ENCODE data around the gene FAM72B.
"Not testable (repeated sequence)": the region's sequence is repeated elsewhere in the genome, so short reads cannot be mapped to it uniquely, and the experiment has no call there.

The FAM72B gene

DNA sequence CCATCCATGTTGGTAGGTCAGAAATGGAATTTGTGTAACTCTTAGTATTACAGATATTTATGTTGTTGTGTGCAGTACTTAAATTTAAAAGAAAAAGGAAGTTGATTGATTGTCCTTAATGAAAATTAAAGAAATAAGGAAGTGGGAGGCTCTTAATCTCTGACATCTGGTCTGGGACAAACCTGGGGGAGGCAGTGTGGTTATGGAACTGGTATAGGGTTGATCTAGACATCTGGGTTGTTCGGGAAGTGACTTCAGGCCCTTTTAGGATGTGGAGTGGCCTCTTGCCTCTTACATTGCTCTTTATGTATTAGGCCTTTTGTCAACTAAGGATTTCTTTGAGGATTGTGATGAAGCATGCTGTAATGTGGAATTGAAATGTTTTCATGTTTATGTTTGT lies 16.1 kb upstream of the FAM72B start:
- DNase-seq (ENCODE audit: low read depth in 2 of 2), result not testable (repeated sequence)

GRCh38 chr1:121199763-121200162 lies 15.6 kb upstream of the FAM72B start:
- DNase-seq (ENCODE audit: low read depth in 2 of 2), result not testable (repeated sequence)

DNA sequence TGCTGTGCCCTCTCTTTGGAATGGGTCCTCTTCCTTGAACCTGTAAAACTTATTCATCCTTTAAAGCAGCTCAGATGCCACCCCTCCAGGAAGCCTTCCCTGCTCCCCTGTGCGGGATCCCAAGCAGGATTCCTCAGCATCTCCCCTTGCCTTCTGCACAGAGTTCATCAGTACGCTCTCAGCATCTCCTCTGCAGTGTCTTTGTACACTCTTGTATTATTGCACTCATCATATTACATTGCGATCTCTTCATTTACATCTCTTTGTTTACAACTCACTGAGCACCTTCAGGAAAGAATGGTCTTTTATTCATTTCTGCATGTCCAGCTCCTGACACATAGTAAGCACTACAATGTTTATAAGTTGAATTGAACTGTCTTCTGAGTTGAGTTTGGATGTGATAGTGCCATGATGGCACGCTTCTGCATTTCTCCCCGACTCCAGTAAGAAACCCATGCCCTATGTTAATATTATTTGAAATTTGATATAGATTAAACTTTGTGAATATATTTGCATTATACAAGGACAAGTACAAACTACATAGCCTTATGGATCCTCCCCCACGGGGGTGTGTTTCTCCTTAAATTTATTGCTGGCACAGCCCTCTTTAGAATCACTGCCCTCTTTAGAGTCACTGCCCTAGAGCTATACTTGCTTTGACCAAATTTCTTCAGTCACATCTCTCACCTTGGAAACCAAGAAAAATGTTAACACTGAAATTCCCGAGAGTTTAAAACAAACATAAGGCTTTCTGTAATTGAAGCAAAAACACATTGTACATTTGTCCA lies 13.1 kb upstream of the FAM72B start:
- DNase-seq (ENCODE audit: low read depth in 2 of 2), result not testable (repeated sequence)

GRCh38 chr1:121192512-121192911 lies 8.4 kb upstream of the FAM72B start:
- DNase-seq (ENCODE audit: low read depth in 2 of 2), result not testable (repeated sequence)

DNA sequence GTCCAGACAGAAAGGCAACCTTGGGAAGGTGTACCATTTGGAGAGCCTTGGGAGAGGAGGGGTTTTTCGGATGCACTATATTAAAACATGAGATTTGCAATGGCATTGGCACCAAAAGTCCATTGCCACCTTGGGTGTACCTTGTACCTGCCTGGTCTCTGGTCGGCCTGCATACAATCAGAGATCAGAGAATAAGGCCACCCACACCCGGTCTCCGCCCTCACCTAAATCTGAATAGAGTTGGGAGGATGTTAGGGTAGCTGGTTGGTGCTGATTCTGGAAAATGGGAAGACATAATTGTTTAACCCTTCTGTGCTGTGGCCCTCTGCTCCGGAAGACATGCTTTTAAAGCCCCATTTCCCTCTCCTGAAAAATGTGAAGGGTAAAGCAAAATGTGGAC lies 3.8 kb upstream of the FAM72B start:
- not testable (repeated sequence) for DNase-seq (ENCODE audit: low read depth in 2 of 2)

DNA sequence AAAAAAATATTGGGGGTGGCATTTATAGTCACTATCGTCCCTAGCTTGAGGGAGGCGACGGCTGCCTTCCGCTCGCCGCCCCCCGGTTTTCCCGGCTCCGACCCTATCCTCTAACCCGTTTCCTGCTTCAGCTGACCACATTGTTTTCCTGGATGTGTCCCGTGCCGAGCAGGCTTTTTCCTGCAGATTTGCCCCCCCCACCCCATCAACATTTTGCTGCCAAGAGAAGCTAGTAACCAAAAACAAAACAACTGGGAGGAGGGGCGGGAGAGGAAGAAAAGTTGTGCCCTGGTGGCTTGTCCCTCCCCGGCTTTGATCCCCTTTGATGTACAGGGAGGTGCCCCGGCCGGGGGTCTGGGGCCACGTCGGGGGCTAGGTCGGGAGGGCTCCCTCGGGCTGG lies 2.1 kb upstream of the FAM72B start:
- DNase-seq (ENCODE audit: low read depth in 2 of 2), result not testable (repeated sequence)

DNA sequence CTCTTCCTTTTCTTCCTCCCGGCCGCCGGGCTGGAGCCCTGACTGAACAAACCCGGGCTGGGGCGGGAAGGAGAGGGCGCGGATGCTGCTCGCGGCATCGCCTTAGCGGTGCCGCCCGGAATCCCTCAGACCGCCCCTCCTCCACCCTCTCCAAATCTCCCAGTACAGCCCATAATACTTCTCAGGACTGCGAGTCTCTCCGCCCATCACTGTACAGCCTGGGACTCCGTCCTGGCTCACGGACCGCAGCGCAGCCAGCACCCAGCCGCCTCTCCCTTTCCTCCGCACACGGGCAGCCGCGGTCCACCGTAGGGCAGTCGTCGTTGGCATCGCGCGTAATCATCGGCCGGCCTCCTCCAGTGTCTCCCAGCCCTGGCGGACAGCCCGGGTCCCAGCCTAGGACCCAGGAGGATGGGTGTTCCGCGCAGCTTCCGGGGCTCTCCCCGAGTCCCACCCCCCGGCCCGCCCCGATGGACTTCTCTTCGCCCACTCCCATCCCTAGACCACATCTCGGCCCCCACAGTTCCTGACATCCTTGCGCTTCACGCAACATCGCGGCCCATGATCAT lies 1.1 kb upstream of the FAM72B start:
- DNase-seq (ENCODE audit: low read depth in 2 of 2), result not testable (repeated sequence)

DNA sequence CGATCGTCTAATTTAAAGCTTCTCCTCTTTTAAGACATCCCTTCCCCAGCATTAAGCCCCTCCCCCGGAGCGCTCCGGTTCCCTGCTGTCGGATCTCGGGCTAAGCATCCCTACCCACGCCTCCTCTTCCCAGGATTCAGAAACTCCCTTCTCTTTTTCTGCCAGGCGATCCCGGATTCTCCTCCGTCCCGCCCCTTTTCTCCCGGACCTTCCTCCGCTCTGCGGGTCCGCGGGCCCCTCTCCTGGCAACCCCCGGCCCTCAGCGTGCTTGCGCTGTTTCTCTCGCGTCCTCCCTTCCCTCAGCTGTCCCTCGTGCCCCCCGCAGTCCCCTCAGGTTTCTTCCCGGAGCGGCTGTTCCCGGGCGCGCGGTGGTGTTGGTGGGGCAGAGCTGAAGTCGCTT lies 273 bp downstream of the FAM72B start:
- not testable (repeated sequence) for DNase-seq (ENCODE audit: low read depth in 2 of 2)

- not testable (repeated sequence) for DNase-seq (ENCODE audit: low read depth in 2 of 2)
Measured at GRCh38 chr1:121178197-121178596, 5.9 kb downstream of the FAM72B start.

GRCh38 chr1:121176649-121177048 lies 7.5 kb downstream of the FAM72B start:
- not testable (repeated sequence) for DNase-seq (ENCODE audit: low read depth in 2 of 2)

DNA sequence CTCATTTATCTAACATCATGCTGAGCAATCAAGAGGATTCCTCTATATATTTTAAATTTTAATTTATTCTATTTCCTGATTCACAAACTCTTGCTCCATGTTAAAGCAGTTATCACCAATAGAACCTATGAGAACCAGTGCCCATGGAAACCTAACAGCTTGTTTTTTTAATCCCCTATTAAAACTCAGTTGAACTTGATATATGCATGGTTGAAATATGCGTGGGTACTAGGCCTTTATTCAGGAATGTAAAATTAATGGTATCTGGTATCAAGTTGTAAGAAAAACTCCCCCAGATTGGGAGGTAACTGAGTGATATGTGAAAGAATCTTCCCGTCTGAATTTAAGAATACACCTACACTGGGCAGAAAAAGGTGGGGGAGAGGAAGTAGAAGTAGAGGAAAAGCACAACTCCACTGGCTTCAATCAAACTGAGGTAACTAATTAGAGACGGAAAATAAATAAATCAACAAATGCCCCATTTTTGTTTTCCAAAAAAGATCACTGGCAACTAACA lies 15.9 kb downstream of the FAM72B start:
- DNase-seq (ENCODE audit: low read depth in 2 of 2), result not testable (repeated sequence)

DNA sequence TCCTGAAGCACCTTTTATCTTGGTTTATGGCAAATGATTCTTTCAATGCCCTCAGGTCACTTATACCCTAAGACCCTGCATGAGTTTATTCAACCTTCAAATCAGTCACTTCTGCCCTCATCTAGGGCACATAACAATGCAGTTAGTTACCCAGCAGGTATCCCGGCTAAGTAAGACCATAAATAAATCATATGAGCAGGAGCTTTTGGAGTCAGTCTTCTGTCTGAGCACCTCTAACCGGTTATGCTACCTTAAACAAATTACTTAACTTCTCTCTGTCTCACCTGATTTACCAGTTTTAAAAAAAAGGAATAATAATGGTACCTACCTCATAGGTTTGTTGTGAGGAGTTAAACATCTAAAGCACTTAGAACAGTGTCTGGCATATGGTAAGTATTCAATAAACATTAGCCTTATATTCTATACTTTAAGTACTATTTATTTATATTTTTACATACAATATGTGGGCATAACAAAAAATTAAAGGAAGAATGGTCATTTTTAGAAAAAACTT lies 16.9 kb downstream of the FAM72B start:
- DNase-seq (ENCODE audit: low read depth in 2 of 2), result not testable (repeated sequence)

DNA sequence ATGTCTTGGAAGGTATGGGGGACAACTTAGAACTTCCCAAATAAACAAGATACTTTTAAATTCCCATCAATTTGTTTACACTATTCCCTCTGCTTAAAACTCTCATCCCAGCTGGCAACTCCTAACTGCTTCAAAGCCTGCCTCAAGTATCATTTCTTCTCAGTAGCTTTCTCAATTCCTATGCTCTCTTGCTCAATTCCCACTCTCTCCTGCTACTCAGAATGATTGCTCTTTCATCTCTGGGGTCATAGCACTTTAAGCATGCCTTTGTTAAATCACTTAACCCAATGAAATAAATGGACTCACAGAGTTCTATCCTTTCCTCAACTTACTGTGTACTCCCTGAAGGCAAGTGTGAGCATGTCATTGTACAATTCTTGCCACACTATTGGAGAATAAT lies 18.8 kb downstream of the FAM72B start:
- DNase-seq (ENCODE audit: low read depth in 2 of 2), result not testable (repeated sequence)

DNA sequence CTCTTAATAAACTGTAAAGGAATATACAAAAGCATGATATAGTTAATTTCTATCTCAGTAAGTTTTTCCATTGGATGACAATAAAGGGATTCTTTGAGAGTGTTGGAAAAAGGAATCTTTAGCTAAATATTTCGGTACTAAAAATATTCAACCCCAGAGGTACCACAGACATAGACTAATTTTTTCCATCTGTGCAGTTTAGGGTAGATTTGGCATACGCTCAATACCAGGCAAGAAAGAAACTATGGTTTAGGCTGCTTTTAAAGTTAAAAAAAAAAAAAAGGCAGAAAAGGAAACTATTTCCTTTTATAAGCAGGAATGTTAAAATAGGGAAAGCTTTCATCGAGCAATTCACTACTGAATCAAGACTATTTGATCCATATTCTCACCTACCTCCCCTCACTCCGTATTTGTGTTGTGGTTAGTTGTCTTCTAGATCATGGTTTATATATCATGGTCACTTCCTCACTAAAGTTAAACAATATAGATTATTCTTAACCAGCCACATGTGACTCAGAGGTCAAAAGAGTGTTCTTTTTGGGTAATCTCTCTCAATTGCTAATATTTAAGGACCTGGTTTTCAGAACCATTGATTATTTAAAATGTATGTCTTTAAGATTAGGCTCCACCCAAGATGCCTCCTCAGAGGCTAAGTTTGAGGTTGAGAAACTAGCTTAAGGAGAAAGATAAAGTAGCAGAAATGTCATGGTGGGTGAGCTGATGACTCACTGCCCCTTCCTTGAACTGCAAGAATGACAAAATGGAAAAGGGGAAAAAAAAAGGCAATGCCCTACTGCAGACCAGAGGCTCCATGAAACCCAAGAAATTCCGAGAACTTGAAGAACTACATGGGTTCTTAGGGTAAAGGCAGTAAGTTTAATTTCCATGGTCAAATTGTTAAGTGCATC lies 20.0 kb downstream of the FAM72B start:
- DNase-seq (ENCODE audit: low read depth in 2 of 2), result not testable (repeated sequence)

DNA sequence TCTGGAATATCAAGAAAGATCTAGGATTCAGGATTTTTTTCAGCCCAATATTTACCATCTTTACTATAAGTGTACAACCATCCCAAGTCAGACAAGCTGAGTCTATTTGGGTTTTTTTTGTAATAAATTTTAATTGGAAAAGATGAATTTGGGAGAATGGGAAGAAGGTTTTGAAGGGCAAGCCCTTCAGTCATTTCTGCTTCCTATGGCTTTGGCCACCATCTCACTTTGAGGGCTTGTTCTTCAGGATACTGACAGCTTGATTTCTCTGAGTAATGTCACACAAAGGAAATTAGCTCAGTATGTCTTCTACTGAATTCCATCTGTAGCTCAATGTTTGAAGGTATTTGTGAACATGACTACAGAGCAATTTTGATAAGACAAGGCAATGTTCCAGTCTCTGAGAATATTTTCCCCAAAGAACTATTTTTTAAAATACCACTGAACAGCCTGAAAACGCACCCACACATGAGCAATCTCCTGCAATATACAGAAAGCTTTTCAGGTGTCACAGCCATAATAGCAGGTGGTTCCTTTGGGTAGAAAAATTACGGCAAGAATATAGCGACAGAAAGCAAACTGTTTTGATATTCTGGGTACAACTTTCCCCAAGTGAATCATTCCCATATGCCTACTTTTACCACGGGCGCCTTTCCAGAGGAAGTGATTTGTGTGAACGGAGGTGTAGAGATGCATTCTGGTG lies 22.8 kb downstream of the FAM72B start:
- DNase-seq (ENCODE audit: low read depth in 2 of 2), result not testable (repeated sequence)

DNA sequence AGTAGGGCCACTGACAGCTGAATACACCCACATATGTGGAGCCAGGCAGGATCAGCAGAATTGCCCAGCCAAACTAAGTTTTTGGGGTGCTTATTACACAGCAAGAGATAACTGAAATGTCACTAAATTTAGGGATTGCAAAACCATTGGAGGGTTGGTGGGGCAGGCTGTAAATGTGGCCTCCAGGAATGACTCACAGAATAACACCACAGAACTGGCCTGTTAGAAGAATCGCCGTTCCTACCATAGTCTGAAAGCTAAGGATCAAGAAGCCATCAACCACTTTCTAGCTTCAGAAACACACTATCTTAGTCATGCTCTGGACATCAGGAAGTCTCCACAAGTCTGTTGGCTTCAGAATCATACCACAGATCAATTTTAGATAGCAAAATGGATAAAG lies 24.0 kb downstream of the FAM72B start:
- not testable (repeated sequence) for DNase-seq (ENCODE audit: low read depth in 2 of 2)

GRCh38 chr1:121157609-121158008 lies 26.5 kb downstream of the FAM72B start:
- not testable (repeated sequence) for DNase-seq (ENCODE audit: low read depth in 2 of 2)

DNA sequence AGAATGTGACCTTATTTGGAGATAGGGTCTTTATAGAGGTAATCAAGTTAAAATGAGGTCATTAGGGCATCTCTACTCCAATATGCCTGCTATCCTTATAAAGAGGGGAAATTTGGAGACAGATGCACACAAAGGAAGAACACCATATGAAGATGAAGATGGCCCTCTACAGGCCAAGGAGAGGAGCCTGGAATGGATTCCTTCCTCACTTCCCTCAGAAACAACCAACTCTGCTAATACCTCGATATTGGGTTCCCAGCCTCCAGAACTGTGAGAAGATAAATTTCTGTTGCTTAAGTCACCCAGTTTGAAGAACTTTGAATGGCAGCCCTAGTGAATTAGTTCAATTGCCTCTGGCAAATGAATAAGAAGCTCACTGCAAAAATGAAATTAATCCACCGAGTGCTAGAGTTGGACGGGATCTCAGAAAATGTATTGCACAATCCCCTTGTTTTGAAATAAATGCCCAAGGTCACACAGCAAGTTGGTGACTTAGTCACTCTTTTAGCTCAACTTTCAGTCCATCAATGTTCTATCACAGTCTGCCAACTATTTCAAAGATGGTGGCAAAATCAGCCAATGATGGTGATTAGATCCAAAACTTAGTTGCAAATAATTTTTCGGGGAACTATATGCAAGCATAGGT lies 27.1 kb downstream of the FAM72B start:
- DNase-seq (ENCODE audit: low read depth in 2 of 2), result not testable (repeated sequence)

GRCh38 chr1:121155671-121156358 lies 28.3 kb downstream of the FAM72B start:
- DNase-seq (ENCODE audit: low read depth in 2 of 2), result not testable (repeated sequence)

GRCh38 chr1:121154811-121155210 lies 29.3 kb downstream of the FAM72B start:
- not testable (repeated sequence) for DNase-seq (ENCODE audit: low read depth in 2 of 2)

Measured in stimulated activated CD4-positive, alpha-beta T cell treated with anti-CD3 and anti-CD28 coated beads, Interleukin-15, amount 100 ng/mL, for 48 hours (primary cell).